Spleen (tissue), 7 donors: ENCODE measurements around the gene CRACDL.

Experiments
- POLR2A ChIP-seq, 3 donors: fragments of 450-650 bp; IDR thresholded peaks; one replicate each; pipeline ENCODE4 v1.5.1; 2017; ENCODE audit warnings: antibody characterized with exemption in 3 of 3, mild to moderate bottlenecking in 1 of 3
- POLR2AphosphoS5 ChIP-seq, 3 donors: sonication (generic); formaldehyde crosslinking; IDR thresholded peaks; one replicate each; pipeline ENCODE4 v1.5.1; 2017; ENCODE audit warnings: antibody characterized with exemption in 3 of 3
- TF ChIP-seq, protein P1 (sequence below), 11 experiments: fragments of 200-600 bp in 7 of 11; fragments of 450-650 bp in 4 of 11; sonication (generic) in 4 of 11; IDR thresholded peaks in 8 of 11; conservative IDR thresholded peaks in 3 of 11; 1 replicate in 7 of 11; 2 replicates in 4 of 11; pipeline versions ENCODE4 v1.4.0 to v1.8.0; 2016 to 2021; ENCODE audit warnings: antibody characterized with exemption in 11 of 11, inconsistent platforms in 4 of 11, mild to moderate bottlenecking in 1 of 11
- donor health status: DM: no; HTN: no; CAD: no; lungs with moderate emphysema.
- donor health status: DM: no; HTN: no; CAD: no.
- donor health status: DM: no; HTN: no; CAD: no.

DNA sequence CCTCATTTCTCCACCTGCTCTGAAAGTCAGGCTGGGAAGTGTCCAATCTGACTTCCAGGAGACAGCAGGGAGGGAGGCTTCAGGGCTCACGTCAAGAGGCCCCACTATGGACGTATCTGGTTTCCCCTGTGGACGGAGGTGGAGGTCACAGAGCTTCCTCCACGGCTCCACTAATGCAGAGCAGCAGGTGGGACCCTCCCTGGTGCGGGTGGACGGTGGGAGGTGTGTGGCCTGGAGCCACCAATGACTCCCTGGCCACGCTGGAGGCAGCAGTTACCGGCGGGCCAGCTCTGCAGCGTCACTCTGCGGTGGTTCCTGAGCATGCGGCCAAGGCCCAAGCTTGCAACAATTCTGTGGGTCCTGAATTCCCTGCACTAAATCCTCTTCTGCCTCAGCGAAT lies 9.0 kb downstream of the CRACDL start:
- TF ChIP-seq, protein P1, sequence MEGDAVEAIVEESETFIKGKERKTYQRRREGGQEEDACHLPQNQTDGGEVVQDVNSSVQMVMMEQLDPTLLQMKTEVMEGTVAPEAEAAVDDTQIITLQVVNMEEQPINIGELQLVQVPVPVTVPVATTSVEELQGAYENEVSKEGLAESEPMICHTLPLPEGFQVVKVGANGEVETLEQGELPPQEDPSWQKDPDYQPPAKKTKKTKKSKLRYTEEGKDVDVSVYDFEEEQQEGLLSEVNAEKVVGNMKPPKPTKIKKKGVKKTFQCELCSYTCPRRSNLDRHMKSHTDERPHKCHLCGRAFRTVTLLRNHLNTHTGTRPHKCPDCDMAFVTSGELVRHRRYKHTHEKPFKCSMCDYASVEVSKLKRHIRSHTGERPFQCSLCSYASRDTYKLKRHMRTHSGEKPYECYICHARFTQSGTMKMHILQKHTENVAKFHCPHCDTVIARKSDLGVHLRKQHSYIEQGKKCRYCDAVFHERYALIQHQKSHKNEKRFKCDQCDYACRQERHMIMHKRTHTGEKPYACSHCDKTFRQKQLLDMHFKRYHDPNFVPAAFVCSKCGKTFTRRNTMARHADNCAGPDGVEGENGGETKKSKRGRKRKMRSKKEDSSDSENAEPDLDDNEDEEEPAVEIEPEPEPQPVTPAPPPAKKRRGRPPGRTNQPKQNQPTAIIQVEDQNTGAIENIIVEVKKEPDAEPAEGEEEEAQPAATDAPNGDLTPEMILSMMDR (IDR thresholded peaks at IDR 0.05 in 8 of 11, conservative IDR thresholded peaks at IDR 0.05 in 3 of 11): no peak
- TF ChIP-seq POLR2A (IDR thresholded peaks at IDR 0.05) (no peak), POLR2AphosphoS5 (IDR thresholded peaks at IDR 0.05) (no peak)
